ENCODE measurements around the gene CCL21.
"Not testable (repeated sequence)": the region's sequence is repeated elsewhere in the genome, so short reads cannot be mapped to it uniquely, and the experiment has no call there.

The CCL21 gene

GRCh38 chr9:34710023-34710422 is at the start of gene CCL21:
Gene CCL21, minus strand, starts transcription at chr9:34710136. Its CDS starts 70 bp downstream, at chr9:34710066.
- no peak for DNase-seq

GRCh38 chr9:34759432-34760134 is 49.6 kb upstream of the CCL21 start:
- DNase-seq: no peak

GRCh38 chr9:34750320-34750719 is 40.4 kb upstream of the CCL21 start:
- DNase-seq: not testable (repeated sequence)

GRCh38 chr9:34746526-34746925 is 36.6 kb upstream of the CCL21 start:
- DNase-seq: no peak

- no peak for DNase-seq
These were observed 34.6 kb upstream of the CCL21 start for GRCh38 chr9:34744295-34745221.

- DNase-seq: no peak
These were observed 32.8 kb upstream of the CCL21 start for GRCh38 chr9:34742710-34743109.

- no peak for DNase-seq
These were observed 31.7 kb upstream of the CCL21 start for GRCh38 chr9:34741628-34742027.

- DNase-seq: not testable (repeated sequence)
These were observed 30.2 kb upstream of the CCL21 start for GRCh38 chr9:34740176-34740575.

GRCh38 chr9:34737677-34738260 is 27.8 kb upstream of the CCL21 start:
- no peak for DNase-seq

- no peak for DNase-seq
These were observed 24.8 kb upstream of the CCL21 start for GRCh38 chr9:34734720-34735119.

GRCh38 chr9:34732886-34733285 is 22.9 kb upstream of the CCL21 start:
- DNase-seq: no peak

- DNase-seq: no peak
These were observed 22.5 kb upstream of the CCL21 start for GRCh38 chr9:34732478-34732877.

GRCh38 chr9:34723141-34723540 is 13.2 kb upstream of the CCL21 start:
- DNase-seq: no peak

- DNase-seq: not testable (repeated sequence)
These were observed 9.8 kb upstream of the CCL21 start for GRCh38 chr9:34719769-34720025.

- no peak for DNase-seq
These were observed 9.3 kb upstream of the CCL21 start for GRCh38 chr9:34719021-34719768.

GRCh38 chr9:34717996-34718614 is 8.2 kb upstream of the CCL21 start:
- no peak for DNase-seq

- DNase-seq: no peak
These were observed 6.8 kb upstream of the CCL21 start for GRCh38 chr9:34716711-34717110.

GRCh38 chr9:34715639-34716215 is 5.8 kb upstream of the CCL21 start:
- DNase-seq: no peak

GRCh38 chr9:34714007-34714406 is 4.1 kb upstream of the CCL21 start:
- no peak for DNase-seq

GRCh38 chr9:34712140-34712539 is 2.2 kb upstream of the CCL21 start:
- DNase-seq: no peak

- DNase-seq: no peak
These were observed 549 bp downstream of the CCL21 start for GRCh38 chr9:34709196-34709978.

GRCh38 chr9:34707130-34707529 is 2.8 kb downstream of the CCL21 start:
- no peak for DNase-seq
